ENCODE measurements around the gene PNPLA6.
A peak's percentile ranks its signal among the peaks of the same experiment; 100 is the strongest.

PNPLA6 gene

DNA sequence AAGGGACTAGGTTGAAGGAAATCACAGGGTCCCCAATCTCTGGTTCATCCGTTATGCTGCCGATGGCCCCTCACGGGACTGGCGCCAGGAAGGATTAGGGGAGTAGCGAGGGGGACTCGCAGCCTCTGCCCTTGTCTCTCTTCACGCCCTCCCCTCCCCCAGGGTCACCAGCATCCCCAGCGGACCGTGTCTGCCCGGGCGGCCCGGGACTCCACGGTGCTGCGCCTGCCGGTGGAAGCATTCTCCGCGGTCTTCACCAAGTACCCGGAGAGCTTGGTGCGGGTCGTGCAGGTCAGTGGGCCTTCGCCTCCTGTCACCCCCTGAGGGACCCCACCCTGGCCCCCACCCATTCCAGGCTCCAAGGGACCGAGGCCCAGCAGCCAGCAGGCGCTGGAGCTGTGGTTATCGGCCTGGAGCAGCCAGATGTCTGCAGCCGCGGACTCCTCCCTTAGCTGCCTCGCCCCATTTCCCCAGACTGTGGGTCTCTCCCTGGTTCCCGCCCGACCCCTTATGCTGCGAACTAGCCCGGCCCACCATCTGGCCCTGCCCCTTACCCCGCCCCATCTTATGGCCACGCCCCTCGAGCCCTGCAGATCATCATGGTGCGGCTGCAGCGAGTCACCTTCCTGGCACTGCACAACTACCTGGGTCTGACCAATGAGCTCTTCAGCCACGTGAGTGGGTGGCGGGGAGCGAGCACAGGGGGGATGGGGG, 5.4 kb downstream of the PNPLA6 start:
- H3K4me3 ChIP-seq (ENCODE audit: low read length), result no peak overlapping the region
- TF ChIP-seq, protein P1, sequence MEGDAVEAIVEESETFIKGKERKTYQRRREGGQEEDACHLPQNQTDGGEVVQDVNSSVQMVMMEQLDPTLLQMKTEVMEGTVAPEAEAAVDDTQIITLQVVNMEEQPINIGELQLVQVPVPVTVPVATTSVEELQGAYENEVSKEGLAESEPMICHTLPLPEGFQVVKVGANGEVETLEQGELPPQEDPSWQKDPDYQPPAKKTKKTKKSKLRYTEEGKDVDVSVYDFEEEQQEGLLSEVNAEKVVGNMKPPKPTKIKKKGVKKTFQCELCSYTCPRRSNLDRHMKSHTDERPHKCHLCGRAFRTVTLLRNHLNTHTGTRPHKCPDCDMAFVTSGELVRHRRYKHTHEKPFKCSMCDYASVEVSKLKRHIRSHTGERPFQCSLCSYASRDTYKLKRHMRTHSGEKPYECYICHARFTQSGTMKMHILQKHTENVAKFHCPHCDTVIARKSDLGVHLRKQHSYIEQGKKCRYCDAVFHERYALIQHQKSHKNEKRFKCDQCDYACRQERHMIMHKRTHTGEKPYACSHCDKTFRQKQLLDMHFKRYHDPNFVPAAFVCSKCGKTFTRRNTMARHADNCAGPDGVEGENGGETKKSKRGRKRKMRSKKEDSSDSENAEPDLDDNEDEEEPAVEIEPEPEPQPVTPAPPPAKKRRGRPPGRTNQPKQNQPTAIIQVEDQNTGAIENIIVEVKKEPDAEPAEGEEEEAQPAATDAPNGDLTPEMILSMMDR (IDR thresholded peaks at IDR 0.05; ENCODE audit: insufficient read depth, low read depth, low read length, missing control alignments), result no peak
- peak; percentile 51 for DNase-seq (ENCODE audit: low read depth)

- no peak overlapping the region for H3K4me3 ChIP-seq (ENCODE audit: low read length)
- TF ChIP-seq, protein P1 (IDR thresholded peaks at IDR 0.05; ENCODE audit: insufficient read depth, low read depth, low read length, missing control alignments), result no peak
- no peak for DNase-seq (ENCODE audit: low read depth)
These were observed 5.9 kb downstream of the PNPLA6 start for GRCh38 chr19:7541475-7541824.

- no peak overlapping the region for H3K4me3 ChIP-seq (ENCODE audit: low read length)
- DNase-seq (ENCODE audit: low read depth), result no peak
- TF ChIP-seq, protein P1 (IDR thresholded peaks at IDR 0.05; ENCODE audit: insufficient read depth, low read depth, low read length, missing control alignments), result no peak
These were observed 6.4 kb downstream of the PNPLA6 start for GRCh38 chr19:7541828-7542443.

GRCh38 chr19:7542556-7543348, 7.2 kb downstream of the PNPLA6 start:
- H3K4me3 ChIP-seq (ENCODE audit: low read length), result no peak overlapping the region
- TF ChIP-seq, protein P1 (IDR thresholded peaks at IDR 0.05; ENCODE audit: insufficient read depth, low read depth, low read length, missing control alignments), result no peak
- DNase-seq (ENCODE audit: low read depth), result no peak

- H3K4me3 ChIP-seq (ENCODE audit: low read length), result no peak overlapping the region
- TF ChIP-seq, protein P1 (IDR thresholded peaks at IDR 0.05; ENCODE audit: insufficient read depth, low read depth, low read length, missing control alignments), result no peak
- DNase-seq (ENCODE audit: low read depth), result no peak
These were observed 9.1 kb downstream of the PNPLA6 start for GRCh38 chr19:7544626-7545025.

- TF ChIP-seq, protein P1 (IDR thresholded peaks at IDR 0.05; ENCODE audit: insufficient read depth, low read depth, low read length, missing control alignments), result no peak
- no peak overlapping the region for H3K4me3 ChIP-seq (ENCODE audit: low read length)
- no peak for DNase-seq (ENCODE audit: low read depth)
These were observed 9.8 kb downstream of the PNPLA6 start for GRCh38 chr19:7545300-7545699.

Measured in epithelial cell of esophagus (primary cell).